ENCODE measurements around the gene ADD3. TPM values are rescaled to one million over a fixed set of nuclear protein-coding genes. Genes with fewer than 3 reads are reported as not detected.

Gene ADD3
- total RNA-seq, 2 donors from 2014 or later = 37.9 to 40.5 TPM

DNA sequence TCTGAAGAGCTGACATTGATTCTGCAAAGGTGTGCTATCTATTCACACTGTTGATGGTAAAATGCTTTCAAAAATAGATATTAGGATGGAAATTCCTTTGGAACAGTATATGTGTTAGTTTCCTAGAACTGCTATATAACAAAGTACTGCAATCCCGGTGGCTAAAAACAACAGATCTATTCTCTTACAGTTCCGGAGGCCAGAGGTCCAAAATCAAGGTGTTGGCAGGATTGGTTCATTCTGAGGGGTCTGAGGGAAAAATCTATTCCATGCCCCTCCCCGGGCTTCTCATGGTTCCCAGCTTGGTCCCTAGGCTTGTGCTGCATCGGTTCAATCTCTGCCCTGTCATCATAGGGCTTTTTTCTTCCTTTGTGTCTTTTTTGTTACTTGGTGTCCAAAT lies 79.9 kb downstream of the ADD3 start:
- Histone ChIP-seq H3K4me3 (no peak overlapping the region), H3K9me3 (no peaks in the 10 kb centered on the region), H3K36me3 (replicated peaks in 1 of 2; ENCODE audit: insufficient read depth in 1 of 2, low read depth in 2 of 2) (no peaks in the 10 kb centered on the region), H3K27me3 (no peaks in the 10 kb centered on the region), H3K27ac (no peak overlapping the region), H3K4me1 (peaks cover 9% of the 10 kb centered on the region)
- DNase-seq = no peak
- intact Hi-C loops (cut with DNase I) = no loop called here
- ATAC-seq = no peak
- TF ChIP-seq POLR2A (IDR thresholded peaks at IDR 0.05) = no peak
- TF ChIP-seq, protein P1, sequence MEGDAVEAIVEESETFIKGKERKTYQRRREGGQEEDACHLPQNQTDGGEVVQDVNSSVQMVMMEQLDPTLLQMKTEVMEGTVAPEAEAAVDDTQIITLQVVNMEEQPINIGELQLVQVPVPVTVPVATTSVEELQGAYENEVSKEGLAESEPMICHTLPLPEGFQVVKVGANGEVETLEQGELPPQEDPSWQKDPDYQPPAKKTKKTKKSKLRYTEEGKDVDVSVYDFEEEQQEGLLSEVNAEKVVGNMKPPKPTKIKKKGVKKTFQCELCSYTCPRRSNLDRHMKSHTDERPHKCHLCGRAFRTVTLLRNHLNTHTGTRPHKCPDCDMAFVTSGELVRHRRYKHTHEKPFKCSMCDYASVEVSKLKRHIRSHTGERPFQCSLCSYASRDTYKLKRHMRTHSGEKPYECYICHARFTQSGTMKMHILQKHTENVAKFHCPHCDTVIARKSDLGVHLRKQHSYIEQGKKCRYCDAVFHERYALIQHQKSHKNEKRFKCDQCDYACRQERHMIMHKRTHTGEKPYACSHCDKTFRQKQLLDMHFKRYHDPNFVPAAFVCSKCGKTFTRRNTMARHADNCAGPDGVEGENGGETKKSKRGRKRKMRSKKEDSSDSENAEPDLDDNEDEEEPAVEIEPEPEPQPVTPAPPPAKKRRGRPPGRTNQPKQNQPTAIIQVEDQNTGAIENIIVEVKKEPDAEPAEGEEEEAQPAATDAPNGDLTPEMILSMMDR (IDR thresholded peaks at IDR 0.05) = no peak
- WGBS, 2 donors = 91% methylated on average over 4 of the region's 4 CpGs

DNA sequence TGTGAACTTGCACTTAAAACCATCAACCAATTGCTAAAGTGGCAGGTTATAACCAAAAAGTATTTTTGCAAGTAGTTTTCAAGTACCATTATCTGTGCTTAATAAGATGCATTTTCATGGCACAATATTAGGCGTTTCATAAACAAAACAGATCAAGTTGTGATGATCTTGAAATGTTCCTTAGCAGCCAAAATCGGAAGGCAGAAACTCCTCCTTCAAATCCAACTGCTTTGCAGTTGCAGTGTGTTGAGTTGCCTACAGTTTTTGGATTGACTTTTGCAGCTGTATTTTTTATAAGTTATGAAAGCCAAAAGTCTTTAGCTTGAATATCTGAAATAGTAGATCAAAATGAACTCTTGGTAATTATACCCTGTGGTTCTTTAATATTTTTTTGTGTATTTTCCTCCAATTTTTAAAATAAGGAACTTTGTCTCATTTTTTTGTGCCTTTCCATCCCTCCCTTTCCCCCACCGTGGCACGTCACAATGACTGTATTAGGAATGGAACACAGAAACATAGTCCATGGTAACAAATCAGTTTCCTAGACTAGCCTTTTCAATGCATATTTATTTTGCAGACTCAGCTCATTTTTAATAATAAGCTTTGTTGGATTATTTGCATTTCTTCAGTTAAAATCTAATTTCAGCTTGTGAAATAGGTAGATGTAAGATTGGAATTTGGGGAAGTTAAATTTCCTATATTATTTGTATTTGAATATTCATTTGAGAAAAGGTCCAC lies 80.8 kb downstream of the ADD3 start:
- no peaks in the 10 kb centered on the region for H3K9me3 ChIP-seq
- ATAC-seq (no peak), DNase-seq (no peak)
- TF ChIP-seq POLR2A (IDR thresholded peaks at IDR 0.05) = no peak
- TF ChIP-seq, protein P1 (IDR thresholded peaks at IDR 0.05) = no peak
- no peaks in the 10 kb centered on the region for H3K36me3 ChIP-seq (replicated peaks in 1 of 2; ENCODE audit: insufficient read depth in 1 of 2, low read depth in 2 of 2)
- H3K4me1 ChIP-seq = peaks cover 4% of the 10 kb centered on the region
- no peaks in the 10 kb centered on the region for H3K27me3 ChIP-seq
- no peak overlapping the region for H3K4me3 ChIP-seq
- 74 to 79% methylated on average over 4 of the region's 4 CpGs for WGBS, 2 donors
- intact Hi-C loops (cut with DNase I) = no loop called here
- H3K27ac ChIP-seq = no peak overlapping the region

DNA sequence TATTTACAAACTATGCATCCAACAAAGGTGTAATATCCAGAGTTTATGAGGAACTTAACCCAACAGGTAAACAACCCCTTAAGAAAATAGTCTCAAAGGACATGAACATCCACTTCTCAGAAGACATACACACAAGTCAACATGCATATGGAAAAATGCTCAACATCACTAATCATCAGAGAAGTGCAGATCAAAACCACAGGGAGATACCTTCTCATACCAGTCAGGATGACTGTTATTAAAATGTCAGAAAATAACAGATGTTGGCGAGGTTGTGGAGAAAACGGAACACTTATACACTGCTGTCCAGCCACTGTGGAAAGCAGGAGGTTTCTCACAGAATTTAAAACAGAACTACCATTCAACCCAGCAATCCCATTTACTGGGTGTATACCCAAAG lies 84.0 kb downstream of the ADD3 start:
- ATAC-seq = no peak
- Histone ChIP-seq H3K4me3 (no peak overlapping the region), H3K36me3 (replicated peaks in 1 of 2; ENCODE audit: insufficient read depth in 1 of 2, low read depth in 2 of 2) (no peaks in the 10 kb centered on the region), H3K4me1 (no peaks in the 10 kb centered on the region), H3K27me3 (no peaks in the 10 kb centered on the region), H3K9me3 (no peaks in the 10 kb centered on the region), H3K27ac (no peak overlapping the region)
- TF ChIP-seq, protein P1 (IDR thresholded peaks at IDR 0.05) = no peak
- no peak for TF ChIP-seq POLR2A (IDR thresholded peaks at IDR 0.05)
- no peak for DNase-seq
- 96 to 98% methylated on average over 2 of the region's 2 CpGs for WGBS, 2 donors
- intact Hi-C loops (cut with DNase I) = no loop called here

DNA sequence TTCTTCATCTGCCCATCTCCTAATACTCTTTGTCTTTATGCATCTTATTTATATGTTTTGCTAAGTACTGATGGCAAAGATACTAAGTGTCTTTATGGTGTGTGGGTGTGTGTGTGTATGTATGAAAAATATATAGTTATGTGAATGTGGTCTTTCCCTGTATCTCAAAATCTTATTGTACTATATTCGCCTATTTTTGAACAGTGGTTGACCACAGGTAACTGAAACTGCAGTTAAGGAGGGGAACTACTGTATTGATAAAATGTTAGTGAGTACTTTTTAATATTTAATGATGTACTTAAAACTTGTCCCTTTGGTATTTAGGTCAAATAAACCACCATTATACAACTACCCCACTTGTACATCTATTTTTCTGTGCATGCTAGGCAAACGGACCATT lies 85.9 kb downstream of the ADD3 start:
- intact Hi-C loops (cut with DNase I) = no loop called here
- Histone ChIP-seq H3K27ac (no peak overlapping the region), H3K27me3 (no peaks in the 10 kb centered on the region), H3K36me3 (replicated peaks in 1 of 2; ENCODE audit: insufficient read depth in 1 of 2, low read depth in 2 of 2) (no peaks in the 10 kb centered on the region), H3K4me1 (no peaks in the 10 kb centered on the region), H3K9me3 (no peaks in the 10 kb centered on the region), H3K4me3 (no peak overlapping the region)
- no peak for TF ChIP-seq POLR2A (IDR thresholded peaks at IDR 0.05)
- TF ChIP-seq, protein P1 (IDR thresholded peaks at IDR 0.05) = no peak
- ATAC-seq = no peak
- DNase-seq = no peak
- WGBS, 2 donors = 88 to 89% methylated on average over 2 of the region's 2 CpGs

DNA sequence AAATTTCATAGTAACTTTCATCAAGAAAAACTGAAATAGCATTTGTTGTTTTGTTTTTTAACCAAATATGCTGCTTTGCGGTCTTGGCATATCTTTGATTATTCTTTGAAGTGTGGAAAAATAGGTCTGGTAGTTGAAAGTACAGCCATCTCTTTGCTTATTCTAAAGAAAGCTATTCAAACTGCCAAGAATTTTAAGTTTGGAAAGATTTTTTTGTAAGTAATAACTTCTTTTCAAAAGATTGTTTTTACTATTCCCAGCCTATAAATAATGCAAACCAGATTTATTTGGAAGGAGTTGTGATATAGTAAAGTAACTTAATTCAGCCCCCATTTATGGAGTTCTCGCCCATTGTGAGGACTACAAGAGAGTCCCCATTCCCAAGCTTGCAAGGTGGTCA lies 87.0 kb downstream of the ADD3 start:
- no peaks in the 10 kb centered on the region for H3K4me1 ChIP-seq
- H3K27me3 ChIP-seq = no peaks in the 10 kb centered on the region
- H3K27ac ChIP-seq = no peak overlapping the region
- H3K9me3 ChIP-seq = no peaks in the 10 kb centered on the region
- 86 to 90% methylated on average over 2 of the region's 2 CpGs for WGBS, 2 donors
- TF ChIP-seq, protein P1 (IDR thresholded peaks at IDR 0.05) = no peak
- TF ChIP-seq POLR2A (IDR thresholded peaks at IDR 0.05) = no peak
- H3K36me3 ChIP-seq (replicated peaks in 1 of 2; ENCODE audit: insufficient read depth in 1 of 2, low read depth in 2 of 2) = no peaks in the 10 kb centered on the region
- no peak overlapping the region for H3K4me3 ChIP-seq
- DNase-seq = no peak
- ATAC-seq = no peak
- intact Hi-C loops (cut with DNase I) = no loop called here

Data from body of pancreas (tissue), 4 donors.